ENCODE results near the gene ABCA2.

The ABCA2 gene

DNA sequence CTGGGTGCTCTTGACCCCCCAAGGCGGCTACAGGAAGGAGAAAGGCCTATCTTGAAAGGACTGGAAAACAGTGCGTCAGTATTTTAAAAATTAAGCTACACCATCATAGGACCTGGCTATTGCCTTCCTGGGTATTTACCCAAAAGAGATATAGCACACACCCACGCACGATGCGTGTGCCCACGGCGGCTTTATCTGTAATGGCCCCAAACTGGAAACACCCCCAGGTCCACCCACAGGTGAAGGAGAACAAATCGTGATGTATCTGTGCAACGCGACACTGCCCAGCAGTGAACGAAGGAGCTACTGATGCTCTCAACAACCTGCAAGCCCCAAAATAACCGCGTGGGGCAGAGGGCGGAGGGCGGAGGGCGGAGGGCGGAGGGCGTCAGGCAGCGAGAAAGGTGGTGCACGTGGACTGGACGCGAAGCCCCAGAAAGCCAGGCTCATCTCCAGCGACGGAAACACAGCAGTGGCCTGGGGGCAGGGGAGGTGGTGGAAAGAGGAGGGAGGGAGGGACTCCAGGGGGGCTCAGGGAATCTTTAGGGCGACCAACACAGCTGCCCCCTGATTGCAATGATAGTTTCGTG, 63.1 kb downstream of the ABCA2 start:
- DNase-seq (ENCODE audit: extremely low spot score), result no peak
- CTCF ChIA-PET, result interaction anchor here (1.1 kb wide), 1 partner anchor 64 kb away, joined by 4 read pairs; no protein-coding TSS in a partner anchor
- TF ChIP-seq FOXA1 (IDR thresholded peaks at IDR 0.05) (no peak), BHLHE40 (IDR thresholded peaks at IDR 0.05; ENCODE audit: borderline replicate concordance) (no peak), CTBP1 (IDR thresholded peaks at IDR 0.05; ENCODE audit: borderline replicate concordance) (no peak), SUZ12 (IDR thresholded peaks at IDR 0.05) (no peak), L3MBTL2 (conservative IDR thresholded peaks at IDR 0.05) (no peak), ELF4 (IDR thresholded peaks at IDR 0.05) (no peak), ZNF384 (IDR thresholded peaks at IDR 0.05) (no peak), FOXK2 (IDR thresholded peaks at IDR 0.05) (no peak), ARNT (IDR thresholded peaks at IDR 0.05) (no peak), FOXM1 (IDR thresholded peaks at IDR 0.05; ENCODE audit: borderline replicate concordance) (no peak), TARDBP (IDR thresholded peaks at IDR 0.05) (no peak), LEF1 (IDR thresholded peaks at IDR 0.05; ENCODE audit: borderline replicate concordance) (no peak), PKNOX1 (IDR thresholded peaks at IDR 0.05) (no peak), NFRKB (IDR thresholded peaks at IDR 0.05) (no peak), HDGF (IDR thresholded peaks at IDR 0.05; ENCODE audit: borderline replicate concordance) (no peak)
- POLR2A ChIA-PET, result interaction anchor here (1.0 kb wide), 1 partner anchor 17 kb away, joined by 4 read pairs; no protein-coding TSS in a partner anchor

- TF ChIP-seq NFRKB (IDR thresholded peaks at IDR 0.05) (no peak), LEF1 (IDR thresholded peaks at IDR 0.05; ENCODE audit: borderline replicate concordance) (no peak), BHLHE40 (IDR thresholded peaks at IDR 0.05; ENCODE audit: borderline replicate concordance) (no peak), ELF4 (IDR thresholded peaks at IDR 0.05) (no peak), CTBP1 (IDR thresholded peaks at IDR 0.05; ENCODE audit: borderline replicate concordance) (no peak), SP1 (IDR thresholded peaks at IDR 0.05) (no peak), PKNOX1 (IDR thresholded peaks at IDR 0.05) (no peak), L3MBTL2 (conservative IDR thresholded peaks at IDR 0.05) (no peak), HDGF (IDR thresholded peaks at IDR 0.05; ENCODE audit: borderline replicate concordance) (no peak), FOXA1 (IDR thresholded peaks at IDR 0.05) (no peak), SUZ12 (IDR thresholded peaks at IDR 0.05) (no peak), FOXM1 (IDR thresholded peaks at IDR 0.05; ENCODE audit: borderline replicate concordance) (no peak), ARNT (IDR thresholded peaks at IDR 0.05) (no peak), TARDBP (IDR thresholded peaks at IDR 0.05) (no peak), FOXK2 (IDR thresholded peaks at IDR 0.05) (no peak)
- no peak for DNase-seq (ENCODE audit: extremely low spot score)
- POLR2A ChIA-PET, result interaction anchor here (1.0 kb wide), 1 partner anchor 16 kb away, joined by 4 read pairs; no protein-coding TSS in a partner anchor
- CTCF ChIA-PET, result no interaction called here
These were observed 63.8 kb downstream of the ABCA2 start for GRCh38 chr9:136964171-136964689.

- POLR2A ChIA-PET, result no interaction called here
- no peak for DNase-seq (ENCODE audit: extremely low spot score)
- no peak for TF ChIP-seq ELF4 (IDR thresholded peaks at IDR 0.05)
- TF ChIP-seq TARDBP (IDR thresholded peaks at IDR 0.05), result no peak
- no peak for TF ChIP-seq FOXK2 (IDR thresholded peaks at IDR 0.05)
- no peak for TF ChIP-seq PKNOX1 (IDR thresholded peaks at IDR 0.05)
- TF ChIP-seq LEF1 (IDR thresholded peaks at IDR 0.05; ENCODE audit: borderline replicate concordance), result no peak
- CTCF ChIA-PET, result no interaction called here
These were observed 64.3 kb downstream of the ABCA2 start for GRCh38 chr9:136963751-136964150.

DNA sequence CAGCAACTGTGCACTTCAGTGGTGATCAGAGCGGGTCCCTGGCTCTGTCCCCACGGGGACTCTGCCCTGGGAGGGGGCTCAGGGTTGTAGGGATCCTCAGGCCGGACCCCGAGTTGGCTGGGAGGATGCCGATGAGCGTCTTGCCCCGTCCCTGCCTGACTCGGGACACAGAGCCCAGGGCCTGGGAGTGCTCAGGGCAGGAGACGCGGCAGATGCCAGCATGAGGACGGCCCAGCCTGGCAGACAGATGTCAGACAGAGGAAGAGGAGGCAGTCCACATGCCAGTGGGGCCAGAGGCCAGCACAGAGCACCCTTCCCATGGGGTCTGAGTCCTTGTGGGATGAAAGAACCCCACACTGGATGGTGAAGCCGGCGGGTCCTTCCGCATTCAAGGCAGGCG, 64.7 kb downstream of the ABCA2 start:
- ChIA-PET POLR2A (no interaction called here), CTCF (no interaction called here)
- TF ChIP-seq LEF1 (IDR thresholded peaks at IDR 0.05; ENCODE audit: borderline replicate concordance), result no peak
- TF ChIP-seq PKNOX1 (IDR thresholded peaks at IDR 0.05), result no peak
- TF ChIP-seq TARDBP (IDR thresholded peaks at IDR 0.05), result no peak
- TF ChIP-seq FOXA1 (IDR thresholded peaks at IDR 0.05), result no peak
- TF ChIP-seq L3MBTL2 (conservative IDR thresholded peaks at IDR 0.05), result no peak
- TF ChIP-seq FOXK2 (IDR thresholded peaks at IDR 0.05), result no peak
- TF ChIP-seq FOXM1 (IDR thresholded peaks at IDR 0.05; ENCODE audit: borderline replicate concordance), result no peak
- no peak for TF ChIP-seq BHLHE40 (IDR thresholded peaks at IDR 0.05; ENCODE audit: borderline replicate concordance)
- TF ChIP-seq ARNT (IDR thresholded peaks at IDR 0.05), result no peak
- no peak for TF ChIP-seq SP1 (IDR thresholded peaks at IDR 0.05)
- TF ChIP-seq ZNF384 (IDR thresholded peaks at IDR 0.05), result no peak
- no peak for TF ChIP-seq NFRKB (IDR thresholded peaks at IDR 0.05)
- TF ChIP-seq HDGF (IDR thresholded peaks at IDR 0.05; ENCODE audit: borderline replicate concordance), result no peak
- TF ChIP-seq ELF4 (IDR thresholded peaks at IDR 0.05), result no peak
- TF ChIP-seq CTBP1 (IDR thresholded peaks at IDR 0.05; ENCODE audit: borderline replicate concordance), result no peak
- no peak for TF ChIP-seq SUZ12 (IDR thresholded peaks at IDR 0.05)
- no peak for DNase-seq (ENCODE audit: extremely low spot score)

DNA sequence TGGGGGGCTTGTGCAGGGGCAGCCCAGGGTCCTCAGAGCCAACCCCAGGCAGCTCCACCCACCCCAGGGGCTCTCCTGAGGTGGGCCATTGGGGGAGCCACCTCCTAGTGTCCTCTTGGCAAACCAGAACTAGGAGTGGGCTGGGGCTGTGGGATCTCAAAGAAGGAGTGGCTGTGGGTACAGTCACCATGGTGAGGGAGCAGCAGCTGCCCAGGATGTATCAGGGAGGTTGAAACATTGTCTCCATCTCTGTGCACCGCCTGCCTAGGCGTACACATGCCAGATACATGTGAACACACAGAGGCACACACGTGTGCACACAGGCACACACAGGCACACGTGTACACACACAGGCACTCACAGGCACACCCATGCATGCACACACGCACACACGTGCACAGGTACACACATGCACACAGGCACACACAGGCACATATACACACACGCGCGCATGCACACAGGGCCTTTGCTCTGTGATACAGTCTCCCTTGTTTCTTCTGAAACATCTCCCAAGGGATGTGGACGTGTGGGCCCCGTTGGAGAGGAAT, 65.3 kb downstream of the ABCA2 start:
- TF ChIP-seq LEF1 (IDR thresholded peaks at IDR 0.05; ENCODE audit: borderline replicate concordance) (no peak), NFRKB (IDR thresholded peaks at IDR 0.05) (no peak), TARDBP (IDR thresholded peaks at IDR 0.05) (no peak), SUZ12 (IDR thresholded peaks at IDR 0.05) (no peak), BHLHE40 (IDR thresholded peaks at IDR 0.05; ENCODE audit: borderline replicate concordance) (no peak), CTBP1 (IDR thresholded peaks at IDR 0.05; ENCODE audit: borderline replicate concordance) (no peak), FOXM1 (IDR thresholded peaks at IDR 0.05; ENCODE audit: borderline replicate concordance) (no peak), FOXK2 (IDR thresholded peaks at IDR 0.05) (no peak), SP1 (IDR thresholded peaks at IDR 0.05) (no peak), ELF4 (IDR thresholded peaks at IDR 0.05) (no peak), PKNOX1 (IDR thresholded peaks at IDR 0.05) (no peak), ZNF384 (IDR thresholded peaks at IDR 0.05) (no peak), ARNT (IDR thresholded peaks at IDR 0.05) (no peak)
- POLR2A ChIA-PET, result no interaction called here
- CTCF ChIA-PET, result no interaction called here

More for the DNA sequence above, 65.3 kb downstream of the ABCA2 start:
- no peak for DNase-seq (ENCODE audit: extremely low spot score)
